Trophoblast cell (in vitro differentiated cells and primary cell): ENCODE data around the gene PIGN.

Source experiments
- DNase-seq, 2 donors: peaks; one replicate each; pipeline ENCODE4 v3.0.0-alpha.2; 2016
- H2AFZ ChIP-seq: 2 replicates; pipeline ENCODE4 v1.6.1; 2013; ENCODE audit warnings: low read length, moderate library complexity, mild to moderate bottlenecking; ENCODE audit not compliant: insufficient read depth, poor library complexity
- H2AK5ac ChIP-seq: 2 replicates; pipeline ENCODE4 v1.6.1; 2013; ENCODE audit warnings: mild to moderate bottlenecking, low read length
- H2BK120ac ChIP-seq: 2 replicates; pipeline ENCODE4 v1.6.1; 2013; ENCODE audit warnings: low read length, mild to moderate bottlenecking, moderate library complexity; ENCODE audit not compliant: insufficient read depth, poor library complexity
- H2BK12ac ChIP-seq: 2 replicates; pipeline ENCODE4 v1.6.1; 2013; ENCODE audit warnings: mild to moderate bottlenecking, low read length, moderate library complexity
- H2BK5ac ChIP-seq: 2 replicates; pipeline ENCODE4 v1.6.1; 2013; ENCODE audit warnings: low read length, low read depth, moderate library complexity, mild to moderate bottlenecking; ENCODE audit not compliant: poor library complexity
- H3K14ac ChIP-seq: 2 replicates; pipeline ENCODE4 v1.6.1; 2013; ENCODE audit warnings: mild to moderate bottlenecking, low read length
- H3K18ac ChIP-seq: 2 replicates; pipeline ENCODE4 v1.6.1; 2013; ENCODE audit warnings: mild to moderate bottlenecking, low read length
- H3K23ac ChIP-seq: 2 replicates; pipeline ENCODE4 v1.6.1; 2013; ENCODE audit warnings: low read length
- H3K27ac ChIP-seq: 2 replicates; pipeline ENCODE4 v1.5.1; 2013; ENCODE audit warnings: low read depth, mild to moderate bottlenecking, inconsistent platforms, low read length, moderate library complexity
- H3K27me3 ChIP-seq: 2 replicates; pipeline ENCODE4 v1.6.1; 2013; ENCODE audit warnings: inconsistent platforms, mild to moderate bottlenecking, low read length, moderate library complexity; ENCODE audit not compliant: insufficient read depth
- H3K36me3 ChIP-seq, 2 experiments: 1 replicate in 1 of 2; 2 replicates in 1 of 2; pipeline ENCODE4 v1.6.1; 2013; ENCODE audit warnings: low read length in 2 of 2, mild to moderate bottlenecking in 2 of 2, moderate library complexity in 1 of 2; ENCODE audit not compliant: insufficient read depth in 2 of 2, control insufficient read depth in 1 of 2
- H3K4ac ChIP-seq: 2 replicates; pipeline ENCODE4 v1.6.1; 2013; ENCODE audit warnings: low read depth, mild to moderate bottlenecking, low read length, moderate library complexity
- H3K4me1 ChIP-seq, 2 experiments: 1 replicate in 1 of 2; 2 replicates in 1 of 2; pipeline ENCODE4 v1.6.1; 2013; ENCODE audit warnings: low read length in 2 of 2, mild to moderate bottlenecking in 2 of 2, moderate library complexity in 1 of 2; ENCODE audit not compliant: insufficient read depth in 2 of 2, control insufficient read depth in 1 of 2
- H3K4me2 ChIP-seq: 2 replicates; pipeline ENCODE4 v1.6.1; 2013; ENCODE audit warnings: inconsistent platforms, mild to moderate bottlenecking, low read length, moderate library complexity
- H3K4me3 ChIP-seq: 2 replicates; pipeline ENCODE4 v1.5.1; 2013; ENCODE audit warnings: mild to moderate bottlenecking, low read depth, low read length, inconsistent platforms
- H3K79me1 ChIP-seq: one replicate; pipeline ENCODE4 v1.6.1; 2013; ENCODE audit warnings: low read length
- H3K79me2 ChIP-seq: 2 replicates; pipeline ENCODE4 v1.6.1; 2013; ENCODE audit warnings: low read length, mild to moderate bottlenecking; ENCODE audit not compliant: control insufficient read depth, insufficient read depth, poor library complexity
- H3K9ac ChIP-seq: 2 replicates; pipeline ENCODE4 v1.6.1; 2013; ENCODE audit warnings: mild to moderate bottlenecking, low read length
- H3K9me3 ChIP-seq: 2 replicates; pipeline ENCODE4 v1.6.1; 2013; ENCODE audit warnings: low read depth, mild to moderate bottlenecking, control low read depth, inconsistent platforms, low read length; ENCODE audit not compliant: insufficient read depth
- H4K12ac ChIP-seq: 2 replicates; pipeline ENCODE4 v1.6.1; 2013; ENCODE audit warnings: low read depth, mild to moderate bottlenecking, low read length, moderate library complexity
- H4K8ac ChIP-seq: 2 replicates; pipeline ENCODE4 v1.6.1; 2013; ENCODE audit warnings: low read depth, mild to moderate bottlenecking, low read length, moderate library complexity
- H4K91ac ChIP-seq: one replicate; pipeline ENCODE4 v1.6.1; 2013; ENCODE audit warnings: low read depth, mild to moderate bottlenecking, low read length, moderate library complexity
- WGBS: extraction: QIAGEN DNeasy Blood & Tissue Kit; methylation state at CpG from one replicate; pipeline ENCODE4 v1.1.7; 2013; ENCODE audit warnings: missing lambda C conversion rate; ENCODE audit not compliant: insufficient read length, insufficient coverage; ENCODE audit errors: extremely low coverage; 5-methylcytosine and 5-hydroxymethylcytosine counted together

The PIGN gene

DNA sequence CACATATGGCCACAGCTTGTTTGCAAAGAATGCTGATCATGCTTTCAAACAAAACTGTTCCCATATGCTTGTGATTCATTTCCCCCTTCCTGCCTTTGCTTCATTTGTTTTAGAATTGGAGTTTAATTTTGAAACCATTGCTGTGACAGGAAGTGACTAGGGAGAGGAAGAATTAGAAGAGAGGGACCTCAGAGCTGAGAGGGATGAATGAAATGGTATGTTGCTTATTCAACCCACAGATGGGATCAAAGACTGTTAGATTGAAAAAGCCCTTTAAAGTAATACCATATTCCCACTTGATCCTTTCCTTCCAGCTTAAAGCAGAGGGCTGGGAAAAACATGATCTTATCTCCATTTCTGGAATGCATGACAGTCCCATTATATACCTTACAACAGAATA is 187.9 kb downstream of the PIGN start:
- peaks cover 3 to 7% of the 10 kb centered on the region in 2 experiments for H3K4me1 ChIP-seq
- H3K36me3 ChIP-seq, result peaks cover 0 to 4% of the 10 kb centered on the region in 2 experiments
- H3K27ac ChIP-seq, result peak overlapping the region; percentile 66
- no peak overlapping the region for H2BK12ac ChIP-seq
- no peak overlapping the region for H3K23ac ChIP-seq
- H3K4ac ChIP-seq, result no peak overlapping the region
- H2BK5ac ChIP-seq, result no peak overlapping the region
- H4K12ac ChIP-seq, result no peak overlapping the region
- H2AK5ac ChIP-seq, result no peak overlapping the region
- peaks cover 3% of the 10 kb centered on the region for H3K79me1 ChIP-seq
- no peak overlapping the region for H4K8ac ChIP-seq
- H3K9ac ChIP-seq, result no peak overlapping the region
- no peak overlapping the region for H3K4me3 ChIP-seq
- no peak overlapping the region for H3K18ac ChIP-seq
- H3K4me2 ChIP-seq, result no peak overlapping the region
- no peak overlapping the region for H4K91ac ChIP-seq
- peak in 1 of 2 donors; percentile 40 for DNase-seq
- H2BK120ac ChIP-seq, result no peak overlapping the region
- no peak overlapping the region for H3K14ac ChIP-seq
- H3K27me3 ChIP-seq, result no peaks in the 10 kb centered on the region
- H2AFZ ChIP-seq, result no peak overlapping the region
- H3K79me2 ChIP-seq, result no peaks in the 10 kb centered on the region
- H3K9me3 ChIP-seq, result peaks cover 6% of the 10 kb centered on the region

DNA sequence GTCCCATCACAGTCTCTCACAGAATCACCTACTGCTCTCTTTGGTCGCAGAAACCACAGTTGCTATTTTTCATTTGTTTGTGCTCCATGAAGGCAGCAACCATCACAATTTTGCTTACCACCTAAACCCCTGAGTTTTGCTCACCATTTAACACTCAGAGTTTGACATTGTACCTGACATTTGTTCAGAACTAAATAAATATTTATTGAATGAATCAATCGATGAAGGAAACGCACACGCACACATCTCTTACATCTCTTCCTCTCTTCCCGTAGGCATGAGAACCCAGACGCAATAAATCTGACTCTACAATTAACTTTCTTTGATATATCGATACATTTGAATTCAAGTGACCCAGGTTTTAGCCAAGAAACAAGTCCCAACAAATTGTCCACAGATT is 188.5 kb downstream of the PIGN start:
- Histone ChIP-seq H4K8ac (no peak overlapping the region), H3K9ac (no peak overlapping the region), H3K14ac (no peak overlapping the region), H3K4ac (no peak overlapping the region), H3K18ac (no peak overlapping the region), H2BK120ac (no peak overlapping the region), H2BK12ac (no peak overlapping the region), H3K79me1 (peaks cover 4% of the 10 kb centered on the region), H4K12ac (no peak overlapping the region), H2BK5ac (no peak overlapping the region), H3K4me1 (peaks cover 3 to 7% of the 10 kb centered on the region in 2 experiments), H2AK5ac (no peak overlapping the region), H3K4me2 (no peak overlapping the region), H3K79me2 (no peaks in the 10 kb centered on the region), H3K23ac (no peak overlapping the region), H4K91ac (no peak overlapping the region), H3K27me3 (no peaks in the 10 kb centered on the region), H3K27ac (peak overlapping the region; percentile 14), H3K36me3 (peaks cover 0 to 4% of the 10 kb centered on the region in 2 experiments), H3K9me3 (peaks cover 6% of the 10 kb centered on the region), H3K4me3 (no peak overlapping the region), H2AFZ (no peak overlapping the region)
- WGBS, result no CpG with 5 or more reads among the region's 7 CpGs
- no peak for DNase-seq

DNA sequence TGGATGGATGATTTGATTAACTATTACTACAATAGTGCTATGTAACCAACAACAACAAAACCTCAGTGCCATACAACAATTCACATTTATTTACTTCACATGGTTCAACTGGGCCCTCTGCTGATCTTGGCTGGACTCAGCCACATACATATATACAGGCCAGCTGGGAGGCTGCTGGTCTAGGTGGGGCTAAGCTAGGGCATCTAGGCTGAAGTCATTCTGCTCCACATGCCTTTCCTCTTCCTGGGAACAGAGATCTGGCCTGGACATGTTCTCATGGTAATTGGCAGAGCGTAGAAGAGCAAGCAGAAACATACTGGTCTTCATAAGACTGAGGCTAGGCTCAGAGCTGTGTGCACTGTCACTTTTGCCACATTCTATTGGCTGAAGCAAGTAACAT is 191.2 kb downstream of the PIGN start:
- Histone ChIP-seq H4K12ac (no peak overlapping the region), H3K23ac (no peak overlapping the region), H4K8ac (no peak overlapping the region), H2BK12ac (no peak overlapping the region), H3K9me3 (no peaks in the 10 kb centered on the region), H3K4me2 (no peak overlapping the region), H3K14ac (no peak overlapping the region), H3K18ac (no peak overlapping the region), H2BK120ac (no peak overlapping the region), H3K79me1 (peaks cover 14% of the 10 kb centered on the region), H3K9ac (no peak overlapping the region), H3K4me3 (no peak overlapping the region), H3K27me3 (no peaks in the 10 kb centered on the region), H3K4me1 (peaks cover 5 to 12% of the 10 kb centered on the region in 2 experiments), H3K4ac (no peak overlapping the region), H2AFZ (no peak overlapping the region), H3K79me2 (no peaks in the 10 kb centered on the region), H4K91ac (peak overlapping the region; percentile 15), H3K36me3 (no peaks in the 10 kb centered on the region), H3K27ac (no peak overlapping the region), H2BK5ac (no peak overlapping the region), H2AK5ac (peak overlapping the region; percentile 33)
- no CpG with 5 or more reads among the region's 1 CpG for WGBS
- DNase-seq, result no peak

DNA sequence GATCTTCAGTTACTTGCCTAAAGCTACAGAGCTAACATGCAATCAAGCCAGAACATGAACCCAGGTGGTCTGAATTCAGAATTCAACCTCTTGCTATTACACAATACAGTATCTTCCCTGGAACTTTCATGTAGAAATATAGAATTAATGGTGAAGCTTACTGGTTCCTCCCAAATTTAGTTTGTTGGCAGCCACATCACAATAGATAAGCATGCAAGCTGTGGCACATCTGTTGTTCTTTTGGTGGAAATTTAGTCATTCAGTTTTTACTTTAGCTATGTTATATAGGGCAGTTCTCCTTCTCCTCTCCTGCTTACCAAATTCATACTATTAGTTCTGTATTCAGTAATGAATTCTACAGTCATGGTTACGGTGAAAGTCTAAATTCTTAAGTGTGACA is 193.0 kb downstream of the PIGN start:
- Histone ChIP-seq H3K9me3 (no peaks in the 10 kb centered on the region), H3K4ac (no peak overlapping the region), H4K12ac (no peak overlapping the region), H3K4me3 (no peak overlapping the region), H3K4me1 (peaks cover 5 to 12% of the 10 kb centered on the region in 2 experiments), H2BK12ac (no peak overlapping the region), H2BK5ac (no peak overlapping the region), H4K91ac (no peak overlapping the region), H2BK120ac (no peak overlapping the region), H3K18ac (no peak overlapping the region), H2AFZ (no peak overlapping the region), H3K27me3 (no peaks in the 10 kb centered on the region), H4K8ac (no peak overlapping the region), H3K23ac (no peak overlapping the region), H3K79me2 (no peaks in the 10 kb centered on the region), H3K27ac (no peak overlapping the region), H3K4me2 (no peak overlapping the region), H3K79me1 (peaks cover 14% of the 10 kb centered on the region), H3K14ac (no peak overlapping the region), H3K9ac (no peak overlapping the region), H2AK5ac (no peak overlapping the region), H3K36me3 (no peaks in the 10 kb centered on the region)
- DNase-seq, result no peak
- WGBS, result no CpG with 5 or more reads among the region's 1 CpG
